ENCODE results near the gene CTNND1.

The CTNND1 gene

DNA sequence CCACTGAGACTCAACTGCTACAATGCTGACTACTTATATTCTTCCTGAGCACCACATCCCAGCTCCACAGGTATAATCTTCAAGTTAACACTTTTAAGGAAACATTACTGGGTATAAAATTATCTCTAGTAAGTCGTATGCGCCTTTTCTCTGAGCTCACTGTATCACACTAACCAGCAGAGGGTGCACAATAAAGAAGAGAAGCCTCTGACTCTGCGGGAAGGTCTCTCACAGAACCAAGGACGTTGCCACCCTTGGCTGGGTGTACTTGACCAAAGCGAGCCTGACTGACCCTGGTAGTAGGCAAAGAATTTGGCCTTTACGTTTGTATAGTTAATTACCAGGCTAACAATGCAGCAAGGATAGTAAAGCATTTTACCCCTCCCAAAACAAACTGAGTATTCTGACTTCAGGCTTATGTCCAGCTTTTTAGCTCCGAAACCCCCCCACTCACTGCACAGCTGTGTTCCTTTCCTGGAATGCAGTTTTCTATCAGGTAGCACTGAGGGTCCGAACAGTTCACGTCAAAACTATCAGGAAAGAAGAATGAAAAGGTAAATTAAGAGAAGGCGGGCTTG is 9.8 kb upstream of the CTNND1 start, which contains the start of gene BTBD18:
Gene BTBD18 (minus strand): TSS at position 144 of the 578 bp plus-strand sequence. CDS start 631 bp downstream, outside the sequence.
- peak; percentile 47 for DNase-seq
- in situ Hi-C loops (cut with HindIII; ENCODE audit: low pct_ligation_motif_present, low pct_unique_long_range_greater_than_20kb, low sequenced_read_pairs), result no loop called here

- no peak for DNase-seq
- in situ Hi-C loops (cut with HindIII; ENCODE audit: low pct_ligation_motif_present, low pct_unique_long_range_greater_than_20kb, low sequenced_read_pairs), result no loop called here
These were observed 8.6 kb upstream of the CTNND1 start for GRCh38 chr11:57752954-57753353.

DNA sequence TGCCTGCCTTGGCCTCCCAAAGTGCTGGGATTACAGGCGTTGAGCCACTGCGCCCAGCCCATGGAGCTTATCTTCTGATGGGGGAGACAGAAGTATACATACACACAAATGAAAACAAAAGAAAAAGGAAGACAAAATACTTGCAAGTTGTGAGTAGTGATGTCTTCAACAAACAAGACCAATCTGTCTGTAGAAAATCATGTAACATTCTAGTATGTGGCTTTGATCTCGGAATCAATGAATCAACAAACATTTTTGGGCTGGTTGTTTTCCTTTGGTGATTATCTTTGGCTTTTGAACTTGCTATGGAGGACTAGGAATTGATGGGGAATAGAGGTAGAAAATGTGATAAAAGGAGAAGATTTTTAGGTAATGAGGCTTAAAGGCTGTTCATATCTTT is 3.4 kb upstream of the CTNND1 start:
- in situ Hi-C loops (cut with HindIII; ENCODE audit: low pct_ligation_motif_present, low pct_unique_long_range_greater_than_20kb, low sequenced_read_pairs), result no loop called here
- no peak for DNase-seq

- in situ Hi-C loops (cut with HindIII; ENCODE audit: low pct_ligation_motif_present, low pct_unique_long_range_greater_than_20kb, low sequenced_read_pairs), result no loop called here
- peak; percentile 17 for DNase-seq
These were observed 746 bp downstream of the CTNND1 start for GRCh38 chr11:57762235-57762861.

GRCh38 chr11:57763568-57763967 is 2.0 kb downstream of the CTNND1 start:
- in situ Hi-C loops (cut with HindIII; ENCODE audit: low pct_ligation_motif_present, low pct_unique_long_range_greater_than_20kb, low sequenced_read_pairs), result no loop called here
- DNase-seq, result peak; percentile 53

DNA sequence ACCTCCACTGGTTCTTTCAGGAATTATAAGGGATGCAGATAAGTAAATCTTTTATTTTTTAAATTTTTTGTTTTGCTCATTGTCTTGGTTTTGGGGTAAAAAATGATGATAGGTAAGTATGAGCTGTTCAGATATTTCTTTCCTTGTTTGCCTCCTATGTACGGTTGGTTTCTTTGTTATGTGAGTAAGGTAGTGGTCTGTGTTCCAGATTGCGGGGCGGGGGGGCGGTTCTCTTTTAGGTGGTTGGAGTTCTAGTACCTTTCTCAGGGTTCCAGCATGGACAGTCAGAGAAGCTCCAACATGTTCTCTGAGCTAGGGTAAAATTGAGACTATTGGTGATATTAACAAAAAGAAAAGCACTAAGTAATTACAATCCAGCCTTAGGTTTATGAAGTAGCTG is 2.4 kb downstream of the CTNND1 start:
- no peak for DNase-seq
- in situ Hi-C loops (cut with HindIII; ENCODE audit: low pct_ligation_motif_present, low pct_unique_long_range_greater_than_20kb, low sequenced_read_pairs), result no loop called here

GRCh38 chr11:57764566-57764965 is 3.0 kb downstream of the CTNND1 start:
- in situ Hi-C loops (cut with HindIII; ENCODE audit: low pct_ligation_motif_present, low pct_unique_long_range_greater_than_20kb, low sequenced_read_pairs), result no loop called here
- DNase-seq, result no peak

DNA sequence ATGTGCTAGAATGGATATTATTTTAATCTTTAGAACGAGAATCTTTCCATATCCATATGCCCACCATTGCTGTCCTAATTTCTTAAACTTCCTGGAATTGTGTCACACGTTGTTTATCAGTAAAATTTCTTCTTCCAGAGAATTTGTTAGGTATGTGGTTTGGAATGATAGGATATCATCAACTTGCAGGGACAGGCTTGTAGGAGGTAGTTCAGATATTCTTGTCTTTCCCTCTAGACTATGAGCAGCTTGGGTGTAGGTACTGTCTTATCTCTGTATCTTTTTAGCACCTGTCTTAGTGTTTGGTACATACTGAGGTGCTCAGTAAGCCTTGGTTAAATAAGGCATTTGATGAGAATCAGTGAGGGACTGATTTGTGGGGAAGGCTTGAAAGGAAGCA is 3.4 kb downstream of the CTNND1 start:
- no peak for DNase-seq
- in situ Hi-C loops (cut with HindIII; ENCODE audit: low pct_ligation_motif_present, low pct_unique_long_range_greater_than_20kb, low sequenced_read_pairs), result no loop called here

- DNase-seq, result no peak
- in situ Hi-C loops (cut with HindIII; ENCODE audit: low pct_ligation_motif_present, low pct_unique_long_range_greater_than_20kb, low sequenced_read_pairs), result no loop called here
These were observed 9.2 kb downstream of the CTNND1 start for GRCh38 chr11:57770793-57771192.

GRCh38 chr11:57771365-57771764 is 9.8 kb downstream of the CTNND1 start:
- in situ Hi-C loops (cut with HindIII; ENCODE audit: low pct_ligation_motif_present, low pct_unique_long_range_greater_than_20kb, low sequenced_read_pairs), result no loop called here
- no peak for DNase-seq

DNA sequence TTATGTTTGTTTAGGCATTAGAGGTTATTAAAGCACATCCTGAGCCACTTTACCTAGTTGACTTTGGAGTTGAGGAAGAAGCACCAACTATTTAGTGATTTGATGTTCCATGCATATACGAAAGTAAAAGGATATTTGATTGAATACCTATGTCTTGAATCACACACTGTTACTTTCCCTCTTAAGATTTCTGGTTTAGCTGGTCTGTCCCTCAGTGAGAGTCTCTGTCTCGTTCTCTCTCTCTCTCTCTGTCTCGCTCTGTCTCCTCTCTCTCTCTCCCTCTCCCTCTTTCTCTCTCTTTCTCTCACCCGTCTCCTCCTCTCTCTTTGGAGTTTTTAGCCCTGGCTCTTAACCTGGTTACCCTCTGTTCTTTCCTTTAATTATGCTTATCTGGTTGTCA is 11.0 kb downstream of the CTNND1 start:
- in situ Hi-C loops (cut with HindIII; ENCODE audit: low pct_ligation_motif_present, low pct_unique_long_range_greater_than_20kb, low sequenced_read_pairs), result no loop called here
- no peak for DNase-seq

DNA sequence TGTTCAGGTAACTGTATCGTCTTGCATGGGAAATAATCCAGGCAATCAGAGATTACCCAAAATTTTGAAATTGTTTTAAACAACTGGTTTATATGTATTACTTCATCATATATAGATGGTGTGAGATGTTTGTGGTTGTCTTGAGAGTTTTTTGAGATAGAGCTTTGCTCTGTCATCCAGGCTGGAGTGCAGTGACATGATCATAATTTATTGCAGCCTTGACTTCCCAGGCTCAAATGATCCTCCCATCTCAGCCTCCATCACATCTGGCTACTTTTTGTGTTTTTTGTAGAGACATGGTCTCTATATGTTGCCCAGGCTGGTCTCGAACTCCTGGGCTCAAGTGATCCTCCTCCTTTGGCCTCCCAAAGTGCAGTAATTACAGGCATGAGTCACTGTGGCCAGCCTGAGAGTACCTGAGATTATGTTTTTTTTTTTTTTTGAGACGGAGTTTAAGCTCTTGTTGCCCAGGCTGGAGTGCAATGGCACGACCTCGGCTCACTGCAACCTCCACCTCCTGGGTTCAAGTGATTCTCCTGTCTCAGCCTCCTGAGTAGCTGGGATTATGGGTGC is 11.5 kb downstream of the CTNND1 start:
- no peak for DNase-seq
- in situ Hi-C loops (cut with HindIII; ENCODE audit: low pct_ligation_motif_present, low pct_unique_long_range_greater_than_20kb, low sequenced_read_pairs), result no loop called here

GRCh38 chr11:57775491-57775890 is 13.9 kb downstream of the CTNND1 start:
- in situ Hi-C loops (cut with HindIII; ENCODE audit: low pct_ligation_motif_present, low pct_unique_long_range_greater_than_20kb, low sequenced_read_pairs), result no loop called here
- DNase-seq, result no peak

GRCh38 chr11:57776031-57776521 is 14.5 kb downstream of the CTNND1 start:
- no peak for DNase-seq
- in situ Hi-C loops (cut with HindIII; ENCODE audit: low pct_ligation_motif_present, low pct_unique_long_range_greater_than_20kb, low sequenced_read_pairs), result no loop called here

DNA sequence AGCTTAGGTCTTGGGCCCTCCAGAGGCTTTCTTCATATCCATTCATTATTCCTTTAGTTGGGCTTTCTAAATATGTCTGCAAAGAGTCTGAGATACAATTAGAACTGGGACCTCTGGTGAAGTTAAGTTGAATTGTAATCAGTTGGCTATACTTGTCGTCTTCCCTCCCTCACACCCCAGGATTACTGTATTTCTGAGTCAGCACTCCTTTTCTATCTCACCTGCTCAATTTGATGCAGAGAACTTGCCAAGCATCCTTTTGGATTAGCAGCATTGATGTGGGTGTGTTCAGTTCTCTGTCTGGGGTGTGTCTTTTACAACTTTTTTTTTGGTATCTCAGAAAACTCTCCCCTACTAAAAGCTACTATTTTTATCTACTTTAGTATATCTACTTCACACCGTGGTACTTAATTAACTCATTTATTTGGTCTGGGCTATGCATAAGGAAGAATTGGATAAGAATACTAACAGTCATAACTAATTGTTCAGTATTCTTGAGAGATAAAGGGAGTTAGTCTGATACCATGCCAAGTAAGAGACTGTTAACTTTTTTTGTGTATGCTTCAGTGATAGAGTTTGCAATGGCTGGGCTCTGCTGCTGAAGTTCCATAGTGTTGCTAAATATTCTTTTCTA is 15.1 kb downstream of the CTNND1 start:
- DNase-seq, result no peak
- in situ Hi-C loops (cut with HindIII; ENCODE audit: low pct_ligation_motif_present, low pct_unique_long_range_greater_than_20kb, low sequenced_read_pairs), result no loop called here

- in situ Hi-C loops (cut with HindIII; ENCODE audit: low pct_ligation_motif_present, low pct_unique_long_range_greater_than_20kb, low sequenced_read_pairs), result no loop called here
- DNase-seq, result no peak
These were observed 16.3 kb downstream of the CTNND1 start for GRCh38 chr11:57777969-57778317.

- DNase-seq, result peak; percentile 94
- in situ Hi-C loops (cut with HindIII; ENCODE audit: low pct_ligation_motif_present, low pct_unique_long_range_greater_than_20kb, low sequenced_read_pairs), result no loop called here
These were observed 16.9 kb downstream of the CTNND1 start for GRCh38 chr11:57778318-57779037.

GRCh38 chr11:57779276-57779675 is 17.7 kb downstream of the CTNND1 start:
- DNase-seq, result no peak
- in situ Hi-C loops (cut with HindIII; ENCODE audit: low pct_ligation_motif_present, low pct_unique_long_range_greater_than_20kb, low sequenced_read_pairs), result no loop called here

DNA sequence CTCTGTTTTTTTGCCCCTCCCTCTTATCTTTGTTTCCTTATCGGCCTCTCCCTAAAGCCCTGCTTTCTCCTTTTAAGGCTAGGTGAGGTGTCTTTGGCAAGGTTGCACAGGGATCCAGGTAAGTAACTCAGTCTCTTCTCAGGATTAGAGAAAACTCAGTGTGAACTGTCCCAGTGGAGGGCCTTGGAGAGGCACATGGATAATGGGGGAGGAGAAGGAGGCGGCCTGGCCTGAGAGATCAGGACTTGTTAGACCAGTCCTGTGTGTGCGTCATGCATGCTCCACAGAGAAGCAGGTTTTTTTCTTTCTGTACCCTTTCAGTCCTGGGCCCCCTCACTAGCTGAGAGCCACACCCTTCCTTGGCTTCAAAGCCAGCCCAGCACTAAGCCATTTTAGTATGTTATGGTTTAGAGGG is 19.9 kb downstream of the CTNND1 start:
- DNase-seq, result no peak

More for the DNA sequence above, 19.9 kb downstream of the CTNND1 start:
- in situ Hi-C loops (cut with HindIII; ENCODE audit: low pct_ligation_motif_present, low pct_unique_long_range_greater_than_20kb, low sequenced_read_pairs), result no loop called here
